Measurements from ENCODE around the gene NUP210L.
"Not testable (repeated sequence)": the region's sequence is repeated elsewhere in the genome, so short reads cannot be mapped to it uniquely, and the experiment has no call there.

The NUP210L gene

GRCh38 chr1:154095456-154096060 lies 59.3 kb downstream of the NUP210L start:
- peak in 2 of 3 donors; percentile 5 to 38 for DNase-seq

- DNase-seq, result peak in 2 of 3 donors; percentile 27 to 48
These were observed 60.5 kb downstream of the NUP210L start for GRCh38 chr1:154094411-154094810.

GRCh38 chr1:154093699-154094098 lies 61.2 kb downstream of the NUP210L start:
- no peak for DNase-seq

GRCh38 chr1:154091706-154092105 lies 63.2 kb downstream of the NUP210L start:
- no peak for DNase-seq

- no peak for DNase-seq
These were observed 67.3 kb downstream of the NUP210L start for GRCh38 chr1:154087574-154087973.

GRCh38 chr1:154083057-154083456 lies 71.8 kb downstream of the NUP210L start:
- DNase-seq, result not testable (repeated sequence)

- no peak for DNase-seq
These were observed 73.3 kb downstream of the NUP210L start for GRCh38 chr1:154081386-154082126.

- no peak for DNase-seq
These were observed 78.5 kb downstream of the NUP210L start for GRCh38 chr1:154076413-154076812.

- DNase-seq, result no peak
These were observed 79.1 kb downstream of the NUP210L start for GRCh38 chr1:154075746-154076145.

GRCh38 chr1:154062309-154062708 lies 92.6 kb downstream of the NUP210L start:
- DNase-seq, result no peak

GRCh38 chr1:154047436-154047835 lies 107.4 kb downstream of the NUP210L start:
- not testable (repeated sequence) for DNase-seq

GRCh38 chr1:154033697-154034096 lies 121.2 kb downstream of the NUP210L start:
- not testable (repeated sequence) for DNase-seq

GRCh38 chr1:154019940-154020339 lies 134.9 kb downstream of the NUP210L start:
- DNase-seq, result no peak

GRCh38 chr1:154019269-154019668 lies 135.6 kb downstream of the NUP210L start:
- no peak for DNase-seq

- DNase-seq, result peak in 2 of 3 donors; percentile 15 to 29
These were observed 140.5 kb downstream of the NUP210L start for GRCh38 chr1:154014154-154014907.

- not testable (repeated sequence) for DNase-seq
These were observed 142.3 kb downstream of the NUP210L start for GRCh38 chr1:154012543-154012942.

- DNase-seq, result no peak
These were observed 142.7 kb downstream of the NUP210L start for GRCh38 chr1:154012129-154012528.

GRCh38 chr1:154006136-154006535 lies 148.7 kb downstream of the NUP210L start:
- peak in 1 of 3 donors; percentile 39 for DNase-seq

GRCh38 chr1:154000420-154000819 lies 154.5 kb downstream of the NUP210L start:
- no peak for DNase-seq

- not testable (repeated sequence) for DNase-seq
These were observed 158.0 kb downstream of the NUP210L start for GRCh38 chr1:153996882-153997281.

- no peak for DNase-seq
These were observed 159.2 kb downstream of the NUP210L start for GRCh38 chr1:153995640-153996039.

GRCh38 chr1:153995202-153995601 lies 159.7 kb downstream of the NUP210L start:
- no peak for DNase-seq

GRCh38 chr1:153991806-153992205 lies 163.1 kb downstream of the NUP210L start:
- DNase-seq, result no peak
